HG02840 (cell line): ENCODE results near the gene APOM.

Experiments used
- ATAC-seq: cut with Tn5 transposase; IDR thresholded peaks from one replicate; pipeline ENCODE4 v1.9.1; 2021; ENCODE audit warnings: mild to moderate bottlenecking, moderate library complexity, moderate number of reproducible peaks; ENCODE audit not compliant: unreplicated experiment, low FRiP score

The APOM gene

GRCh38 chr6:31676322-31676903 lies 20.7 kb downstream of the APOM start:
- no peak for ATAC-seq

- ATAC-seq = no peak
These were observed 21.2 kb downstream of the APOM start for GRCh38 chr6:31676904-31677303.

DNA sequence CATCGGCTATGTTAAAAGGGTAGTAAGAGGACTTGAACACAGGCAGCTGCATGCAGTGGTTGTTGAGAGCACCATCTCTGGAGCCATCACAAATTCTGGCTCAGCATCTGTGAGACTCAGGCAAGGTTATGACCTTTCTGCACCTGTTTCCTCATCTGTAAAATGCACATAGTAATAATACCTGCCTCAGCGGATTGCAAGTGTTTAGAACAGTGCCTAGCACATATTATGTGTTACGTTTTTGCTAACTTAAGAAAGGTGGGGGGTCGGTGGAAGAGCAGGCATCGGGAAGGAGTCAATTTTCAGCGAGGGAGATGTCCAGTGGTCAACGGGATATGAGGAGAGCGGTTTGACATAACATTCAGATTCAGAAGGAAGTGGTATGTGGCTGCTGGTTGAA lies 22.3 kb downstream of the APOM start:
- ATAC-seq = no peak

- no peak for ATAC-seq
These were observed 24.8 kb downstream of the APOM start, which contains the start of gene LY6G5C for GRCh38 chr6:31680226-31681134. LY6G5C (minus strand) TSS chr6:31681067; CDS start chr6:31680373, 694 bp downstream.

- ATAC-seq = no peak
These were observed 25.5 kb downstream of the APOM start for GRCh38 chr6:31681135-31681671.

DNA sequence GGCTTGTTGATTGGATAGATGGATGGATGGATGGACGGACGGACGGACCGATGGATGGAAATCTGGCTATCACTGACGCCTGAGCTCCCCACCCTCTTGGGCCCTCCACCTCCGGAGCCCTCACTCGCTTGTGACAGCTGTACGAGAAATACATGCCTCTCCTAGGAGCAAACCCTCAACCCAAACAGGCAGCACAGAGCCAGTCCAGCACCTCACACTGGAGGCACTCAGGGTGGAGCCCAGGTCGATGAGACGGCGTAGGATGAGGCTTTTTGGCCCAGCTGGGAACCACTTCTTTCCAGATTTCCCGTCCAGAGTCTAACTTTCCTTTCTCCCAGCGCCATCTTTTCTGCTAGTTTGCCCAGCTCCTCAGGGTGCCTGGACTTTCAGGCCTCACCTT lies 27.9 kb downstream of the APOM start:
- ATAC-seq = no peak

- no peak for ATAC-seq
These were observed 30.8 kb downstream of the APOM start for GRCh38 chr6:31686483-31686882.

DNA sequence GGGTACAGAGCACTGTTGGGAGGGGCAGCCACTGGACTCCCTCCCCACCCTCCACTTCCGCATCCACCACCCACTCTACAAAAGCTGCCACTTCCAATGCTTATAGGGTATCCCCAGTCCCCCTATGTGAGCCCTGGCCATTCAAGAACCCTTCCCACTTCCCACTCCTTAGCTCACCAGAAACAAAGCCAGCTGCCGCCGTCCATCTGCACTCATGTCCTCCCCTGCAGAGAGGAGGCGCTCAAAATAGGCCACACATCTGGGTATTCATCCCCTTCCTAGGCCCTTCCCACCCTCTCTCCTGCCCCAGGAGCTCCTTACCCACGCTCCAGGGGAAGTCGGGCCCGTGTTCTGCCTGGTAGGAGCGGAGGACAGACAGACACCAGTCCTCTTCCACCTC lies 31.6 kb downstream of the APOM start:
- no peak for ATAC-seq

- no peak for ATAC-seq
These were observed 32.4 kb downstream of the APOM start for GRCh38 chr6:31687860-31688693.

DNA sequence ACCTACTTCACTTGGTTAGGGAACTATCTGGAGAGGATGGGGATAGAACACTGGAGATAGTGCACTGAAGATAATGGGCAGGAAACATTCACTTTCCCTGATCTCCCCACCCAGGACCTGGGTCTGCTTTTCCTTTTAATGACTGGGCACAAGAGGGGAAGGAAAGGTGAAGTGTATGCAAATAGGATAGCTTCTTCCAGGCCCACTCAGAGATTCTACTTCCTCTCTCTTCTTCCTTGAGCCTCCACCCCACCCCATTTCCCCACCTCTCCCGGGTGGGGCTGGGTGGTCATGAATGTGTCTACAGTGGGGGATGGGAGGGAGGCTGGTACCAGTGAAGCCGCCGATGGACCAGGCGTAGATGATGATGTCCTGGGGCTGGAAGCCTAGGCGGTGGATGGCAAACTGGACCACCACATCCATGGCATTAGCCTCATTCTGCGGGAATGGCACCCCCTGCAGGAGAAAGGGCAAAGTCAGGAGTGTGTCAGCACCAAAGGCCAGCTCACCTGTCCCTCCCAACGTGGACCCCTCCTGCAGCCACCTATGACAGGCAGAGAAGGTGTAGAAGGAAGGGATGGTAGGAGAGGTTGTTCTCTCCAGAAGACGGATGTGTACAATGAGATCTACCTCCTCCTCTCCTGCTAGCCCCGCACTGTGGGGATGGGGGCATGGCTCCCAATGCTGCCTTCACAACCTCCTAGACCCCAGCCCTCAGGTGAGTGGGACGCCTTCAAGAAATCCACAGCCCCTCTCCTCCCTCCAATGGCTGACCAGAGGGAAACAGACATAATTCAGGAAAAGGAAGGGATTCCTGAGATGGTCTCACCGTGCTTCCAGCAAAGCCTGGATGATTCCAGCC lies 33.8 kb downstream of the APOM start:
- ATAC-seq = no peak

DNA sequence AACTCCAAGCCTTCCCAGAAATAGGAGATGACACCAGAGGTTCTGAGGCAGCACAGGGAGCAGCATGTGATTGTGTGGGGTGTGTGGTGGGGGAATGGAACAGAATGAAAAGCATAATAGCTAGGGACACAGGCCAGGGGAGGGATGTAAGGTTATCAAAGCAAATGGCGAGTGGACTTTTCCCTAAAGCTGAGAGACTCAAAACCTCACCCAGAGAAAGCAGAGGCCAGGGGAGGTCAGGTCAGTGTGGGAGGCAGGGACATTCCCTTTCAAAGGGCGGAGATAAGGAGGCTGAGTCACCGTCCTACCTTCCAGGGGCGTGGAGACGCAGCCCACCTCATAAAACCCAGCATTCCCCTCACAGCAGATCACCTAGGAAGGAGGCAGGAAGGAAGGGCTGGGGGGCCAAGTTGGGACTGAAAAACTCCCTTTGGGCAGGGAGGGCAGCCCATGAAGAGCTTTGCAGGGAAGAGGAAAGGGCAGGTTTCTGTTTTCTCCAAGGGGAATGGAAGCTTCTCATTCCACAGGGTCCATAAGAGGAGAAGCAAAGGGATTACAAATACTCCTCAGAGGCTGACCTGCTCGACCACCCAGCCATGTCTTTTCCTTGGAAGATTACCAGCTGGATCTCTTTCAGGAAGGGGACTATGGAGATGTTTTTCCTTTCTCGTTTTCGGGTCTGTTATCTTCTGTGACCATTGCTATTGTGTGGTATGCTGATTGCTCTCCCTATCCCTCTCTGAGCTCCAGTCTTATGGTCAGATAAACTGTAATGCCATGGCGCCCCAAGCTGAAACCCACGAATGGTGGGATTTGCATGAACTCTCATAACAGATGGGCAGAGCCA lies 34.8 kb downstream of the APOM start:
- ATAC-seq = no peak

DNA sequence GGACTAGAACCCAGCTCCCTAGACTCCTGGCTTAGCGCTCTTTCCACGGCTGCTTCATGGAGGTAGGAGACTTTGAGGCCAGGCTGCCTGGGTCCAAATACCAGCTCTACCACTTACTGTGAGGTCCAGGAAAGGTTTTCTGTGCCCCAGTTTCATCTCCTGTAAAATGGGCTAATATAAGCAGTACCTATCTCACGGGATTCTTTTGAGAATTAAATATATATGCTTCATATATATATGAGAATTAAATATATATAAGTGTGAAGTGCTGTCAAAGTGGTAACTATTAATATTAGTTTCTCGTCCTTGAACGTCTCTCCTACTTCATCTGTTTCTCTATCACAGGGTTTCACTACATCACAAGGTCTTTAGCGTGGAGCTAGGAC lies 35.4 kb downstream of the APOM start:
- ATAC-seq = no peak

DNA sequence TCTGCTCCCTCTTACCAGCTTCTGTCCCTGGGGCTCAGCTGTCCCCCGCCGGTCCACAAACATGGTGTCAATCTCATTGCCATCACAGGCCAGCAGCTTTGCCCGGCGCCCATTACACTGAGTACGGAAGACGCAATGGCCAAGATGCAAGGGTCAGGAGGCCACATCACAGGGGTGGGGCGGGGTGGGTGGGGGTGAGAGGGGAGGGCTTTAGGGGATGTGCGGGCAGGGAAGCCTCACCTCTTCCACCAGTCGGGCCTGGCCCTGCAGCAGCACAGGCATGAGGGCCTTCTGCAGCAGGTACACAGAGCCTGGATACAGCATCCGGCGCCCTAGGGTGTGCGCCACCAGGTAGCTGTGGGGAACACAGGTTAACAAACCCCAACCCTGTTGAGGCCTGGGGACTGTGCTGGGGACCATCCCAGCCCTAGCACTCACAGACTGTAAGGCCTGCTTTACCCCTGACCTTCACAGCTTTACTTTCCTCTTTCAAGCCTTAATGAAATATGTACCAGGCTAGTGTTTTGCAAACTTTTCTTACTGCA lies 35.9 kb downstream of the APOM start:
- no peak for ATAC-seq

- ATAC-seq = no peak
These were observed 36.7 kb downstream of the APOM start for GRCh38 chr6:31692353-31692752.

DNA sequence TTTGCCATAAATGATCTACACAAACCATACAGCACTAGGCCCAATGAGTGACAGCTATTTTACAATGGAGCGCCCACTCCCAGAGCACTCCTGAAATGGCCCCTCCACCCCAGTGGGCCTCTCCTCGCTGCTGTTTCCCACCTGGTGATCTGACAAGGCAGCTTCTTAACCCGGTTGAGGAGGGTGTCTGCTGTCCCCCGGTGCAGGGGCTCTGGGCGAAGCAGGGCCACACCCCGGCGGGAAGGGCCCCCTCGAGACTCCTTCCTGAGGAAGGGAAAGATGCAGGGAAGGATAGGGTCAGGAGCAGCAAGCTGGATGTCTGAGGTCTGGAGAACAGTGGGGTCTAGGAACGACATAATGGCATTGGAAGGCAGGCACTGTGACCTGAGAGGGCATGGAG lies 37.2 kb downstream of the APOM start:
- ATAC-seq = no peak

DNA sequence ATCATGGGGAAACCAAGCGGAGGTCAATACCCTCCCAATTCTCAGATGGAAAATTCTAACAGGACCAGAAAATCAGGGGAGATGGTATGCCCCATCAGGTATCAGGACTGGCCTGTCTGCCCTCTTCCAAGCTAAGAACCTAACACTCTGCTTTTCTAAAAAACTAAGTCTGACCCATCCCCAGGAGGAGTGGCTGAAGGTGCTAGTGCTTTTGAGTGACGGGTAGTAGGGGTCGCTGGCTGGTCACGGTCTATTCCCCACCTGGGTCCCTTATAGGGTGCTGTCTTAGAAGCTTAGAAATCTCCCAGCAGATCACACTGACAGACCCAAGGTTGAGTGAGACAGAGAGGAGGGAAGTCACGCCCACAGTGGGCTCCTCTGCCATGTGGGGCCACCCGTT lies 37.8 kb downstream of the APOM start:
- ATAC-seq = no peak

- no peak for ATAC-seq
These were observed 41.9 kb downstream of the APOM start for GRCh38 chr6:31697555-31697954.

DNA sequence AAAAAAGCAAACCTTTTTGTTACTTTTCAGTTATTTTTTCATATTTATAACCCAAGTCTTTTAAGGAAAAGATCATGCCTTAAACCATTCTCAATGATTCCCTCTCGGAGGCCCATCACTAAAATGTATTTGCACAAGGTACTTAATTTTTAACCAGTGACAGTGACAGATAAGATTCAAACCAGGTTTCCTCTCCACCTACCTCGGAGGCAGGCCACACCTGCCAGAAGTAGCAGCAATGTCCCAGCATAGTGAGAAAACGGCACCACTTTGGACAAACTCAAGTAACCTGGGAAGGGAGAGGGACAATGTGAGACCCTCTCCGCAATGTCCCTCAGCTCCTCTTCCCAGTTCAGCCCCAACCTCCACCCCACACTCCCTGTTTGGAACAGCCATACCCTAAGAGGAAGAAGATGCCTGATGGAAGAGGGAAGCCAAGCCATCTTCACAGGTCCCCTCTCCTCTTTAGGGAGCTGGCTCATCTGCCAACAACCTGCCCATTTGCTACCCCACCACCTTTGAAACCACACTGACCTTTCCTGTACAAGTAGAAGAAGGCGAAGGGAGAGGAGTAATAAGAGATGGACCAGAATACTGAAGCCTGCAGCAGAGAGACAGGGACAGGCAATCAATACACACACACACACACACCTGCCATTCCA lies 45.2 kb downstream of the APOM start:
- ATAC-seq = no peak
